OCI-LY7 (cell line): Measurements from ENCODE around the gene TLE1. TPM values are rescaled to one million over a fixed set of nuclear protein-coding genes. Genes with fewer than 3 reads are reported as not detected.
"Not testable (repeated sequence)": the region's sequence is repeated elsewhere in the genome, so short reads cannot be mapped to it uniquely, and the experiment has no call there.

ENCODE experiments used
- Bru-seq: library from RNA; stranded (reverse); fragments of 400-500 nt; gene quantifications from one replicate; lab custom pipeline; 2021; lab: Mats Ljungman, UMichigan
- BruChase-seq, 2 experiments: library from RNA; stranded (reverse); fragments of 400-500 nt; gene quantifications; one replicate each; lab custom pipeline; 2021; lab: Mats Ljungman, UMichigan
- BruUV-seq: library from RNA; stranded (reverse); fragments of 400-500 nt; replicated peaks from 2 replicates; lab custom pipeline; 2021; lab: Mats Ljungman, UMichigan
- CTCF ChIA-PET: fragments of 300-600 bp; sonication (Branson Sonifier 250); formaldehyde crosslinking; loops from one replicate; lab custom pipeline; 2022; ENCODE audit warnings: antibody characterized with exemption; ENCODE audit not compliant: unreplicated experiment; lab: Charles Lee
- POLR2A ChIA-PET: fragments of 300-600 bp; sonication (Branson Sonifier 250); formaldehyde crosslinking; loops from one replicate; lab custom pipeline; 2022; ENCODE audit warnings: antibody characterized with exemption; lab: Charles Lee
- DNase-seq: peaks from one replicate; pipeline ENCODE4 v3.0.0-alpha.2; 2015; ENCODE audit warnings: low spot score
- H2AFZ ChIP-seq: fragments of 200-600 bp; sonication (generic), shearing (Covaris generic); 2 replicates; pipeline ENCODE4 v1.6.1; 2014; ENCODE audit warnings: mild to moderate bottlenecking, antibody characterized with exemption, low read length, moderate library complexity
- H3K27ac ChIP-seq: fragments of 200-600 bp; sonication (generic); 2 replicates; pipeline ENCODE4 v1.5.1; 2014; ENCODE audit warnings: mixed run types, low read depth, mild to moderate bottlenecking, moderate library complexity, low read length, inconsistent platforms; ENCODE audit not compliant: poor library complexity, severe bottlenecking
- H3K36me3 ChIP-seq: fragments of 200-600 bp; sonication (generic); 2 replicates; pipeline ENCODE4 v1.6.1; 2014; ENCODE audit warnings: mild to moderate bottlenecking, antibody characterized with exemption, low read length, moderate library complexity, mixed read lengths; ENCODE audit not compliant: insufficient read depth
- H3K4me1 ChIP-seq: fragments of 200-600 bp; sonication (generic); 2 replicates; pipeline ENCODE4 v1.5.1; 2014; ENCODE audit warnings: mild to moderate bottlenecking, low read length; ENCODE audit not compliant: insufficient read depth, poor library complexity, severe bottlenecking
- H3K4me2 ChIP-seq: fragments of 200-600 bp; sonication (generic); 2 replicates; pipeline ENCODE4 v1.6.1; 2014; ENCODE audit warnings: mild to moderate bottlenecking, low read length
- H3K4me3 ChIP-seq: fragments of 200-600 bp; sonication (generic); 2 replicates; pipeline ENCODE4 v1.5.1; 2014; ENCODE audit warnings: mild to moderate bottlenecking, low read depth, low read length; ENCODE audit not compliant: poor library complexity, severe bottlenecking
- H3K79me2 ChIP-seq: fragments of 200-600 bp; sonication (generic); 2 replicates; pipeline ENCODE4 v1.6.1; 2016; ENCODE audit warnings: low read depth, mild to moderate bottlenecking, low read length, moderate library complexity, mixed read lengths; ENCODE audit not compliant: insufficient read depth
- H3K9me2 ChIP-seq: fragments of 200-600 bp; sonication (generic); 2 replicates; pipeline ENCODE4 v1.6.1; 2016; ENCODE audit warnings: mild to moderate bottlenecking, low read length, mixed read lengths; ENCODE audit not compliant: insufficient read depth
- H3K9me3 ChIP-seq: fragments of 200-600 bp; sonication (generic); 2 replicates; pipeline ENCODE4 v1.6.1; 2014; ENCODE audit warnings: mild to moderate bottlenecking, mixed run types, low read length, mixed read lengths
- H4K20me1 ChIP-seq: fragments of 200-600 bp; sonication (generic); 2 replicates; pipeline ENCODE4 v1.6.1; 2014; ENCODE audit warnings: mild to moderate bottlenecking, antibody characterized with exemption, low read length, moderate library complexity, mixed read lengths; ENCODE audit not compliant: insufficient read depth
- CTCF ChIP-seq: fragments of 200-600 bp; sonication (generic); conservative IDR thresholded peaks from 2 replicates; pipeline ENCODE4 v1.5.1; 2014; ENCODE audit warnings: mild to moderate bottlenecking, antibody characterized with exemption, low read length, moderate library complexity, mixed read lengths
- EZH2phosphoT487 ChIP-seq: fragments of 200-600 bp; sonication (generic); IDR thresholded peaks from 2 replicates; pipeline ENCODE4 v1.6.1; 2018; ENCODE audit warnings: low read depth, borderline replicate concordance, mild to moderate bottlenecking, mixed run types, antibody characterized with exemption, low read length, moderate library complexity, mixed read lengths
- intact Hi-C: fragments of 100-400 bp; cut with micrococcal nuclease; formaldehyde crosslinking; loops from one replicate; pipeline ENCODE4 v1.10.0; 2022; ENCODE audit not compliant: unreplicated experiment
- long read RNA-seq: library from polyadenylated mRNA; stranded (forward); transcript quantifications from one replicate; pipeline ENCODE4 v2.0.0, GENCODE V29; 2022
- total RNA-seq, 2 experiments: library from RNA; depleted of rRNA in 1 of 2; stranded (reverse); fragments of >200 nt in 1 of 2; shearing (Covaris generic) in 1 of 2; gene quantifications; 2 replicates each; pipeline ENCODE4 v1.2.3, GENCODE V29; 2014 to 2022

TLE1 gene
- total RNA-seq (2014; rRNA removed; shearing (Covaris generic)) (0.13 TPM in 1 of 2 replicates, not detected in the other), total RNA-seq (2022) (not detected in 2 replicates), Bru-seq, nascent RNA (percentile 16 among the genes with signal in this experiment), BruChase-seq, experiment 1, labeled RNA remaining after a 6-hour chase (percentile 7 among the genes with signal in this experiment), BruChase-seq, experiment 2, labeled RNA remaining after a 2-hour chase (percentile 8 among the genes with signal in this experiment)
- long read RNA-seq = 0 reads

GRCh38 chr9:81689343-81690175 is at the start of gene TLE1:
Gene TLE1, minus strand, starts transcription at chr9:81689547. Its CDS starts 1,307 bp downstream, at chr9:81688240.
- BruUV-seq = no TSS peak
- H3K4me3 ChIP-seq = no peak within 1 kb of the TSS
- intact Hi-C loops = no loop called here

GRCh38 chr9:81737871-81738507 is 48.6 kb upstream of the TLE1 start:
- Histone ChIP-seq H4K20me1 (no peaks in the 10 kb centered on the region), H3K4me3 (no peak overlapping the region), H3K27ac (no peak overlapping the region), H3K4me2 (no peak overlapping the region), H3K36me3 (no peaks in the 10 kb centered on the region), H3K9me3 (no peaks in the 10 kb centered on the region), H3K9me2 (no peaks in the 10 kb centered on the region), H3K4me1 (no peaks in the 10 kb centered on the region), H3K79me2 (no peaks in the 10 kb centered on the region), H2AFZ (no peak overlapping the region)
- CTCF ChIA-PET = no interaction called here
- TF ChIP-seq CTCF = no peak
- TF ChIP-seq EZH2phosphoT487 = no peak
- BruUV-seq = no TSS peak
- DNase-seq = no peak
- POLR2A ChIA-PET = no interaction called here
- intact Hi-C loops = no loop called here

More at GRCh38 chr9:81689343-81690175, at the start of gene TLE1:
- CTCF ChIA-PET = no interaction called here
- TF ChIP-seq EZH2phosphoT487 (no peak), CTCF (no peak)
- Histone ChIP-seq H3K4me1 (no peaks in the 10 kb centered on the region), H3K79me2 (no peaks in the 10 kb centered on the region), H3K27ac (no peak within 1 kb of the TSS), H3K9me3 (no peaks in the 10 kb centered on the region), H2AFZ (no peak within 1 kb of the TSS), H3K9me2 (no peaks in the 10 kb centered on the region), H4K20me1 (no peaks in the 10 kb centered on the region), H3K36me3 (no peaks in the 10 kb centered on the region), H3K4me2 (no peak within 1 kb of the TSS)
- no peak for DNase-seq
- POLR2A ChIA-PET = interaction anchor here (0.9 kb wide), 1 partner anchor 9 kb away, joined by 4 read pairs; no protein-coding TSS in a partner anchor

GRCh38 chr9:81730498-81730897 is 41.2 kb upstream of the TLE1 start:
- H3K4me2 ChIP-seq, BruUV-seq, POLR2A ChIA-PET, H3K79me2 ChIP-seq, H3K9me3 ChIP-seq, H3K27ac ChIP-seq, H3K4me3 ChIP-seq, H3K9me2 ChIP-seq, H3K36me3 ChIP-seq, CTCF ChIA-PET, H2AFZ ChIP-seq, H3K4me1 ChIP-seq, intact Hi-C loops, H4K20me1 ChIP-seq, DNase-seq: not testable (repeated sequence)
